ENCODE data around the gene FHOD3. TPM values are rescaled to one million over a fixed set of nuclear protein-coding genes. Genes with fewer than 3 reads are reported as not detected.

The FHOD3 gene
- total and polyA plus RNA-seq, 9 of the 15 experiments (the other 6 are each of a cell fraction or from before 2014, with no cell fraction given), result 0.11 TPM; not detected in 8

DNA sequence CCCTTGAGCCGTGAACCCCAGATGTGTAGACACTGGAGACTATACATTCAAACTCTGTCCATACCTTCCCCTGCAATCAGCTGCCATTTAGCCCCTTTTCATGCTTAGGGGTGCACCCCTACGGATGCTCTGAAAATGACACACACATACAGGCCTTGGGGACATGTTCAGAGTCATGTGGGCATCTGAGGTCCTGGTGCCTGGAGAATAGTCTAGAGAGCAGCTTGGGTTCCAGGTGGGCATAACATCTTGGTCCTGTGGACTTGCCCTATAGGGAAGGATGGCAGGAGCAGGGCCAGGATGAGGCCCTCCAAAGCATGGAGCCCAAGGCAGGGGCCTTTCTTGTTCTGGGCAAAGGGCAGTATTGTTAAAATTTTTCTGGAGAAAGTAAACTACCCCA is 9.9 kb upstream of the FHOD3 start:
- no peak for FAIRE-seq
- ChIA-PET POLR2A (interaction anchor here (0.6 to 1.4 kb wide), 2 partner anchors 9 to 202 kb away, joined by 3 read pairs; no protein-coding TSS in a partner anchor), CTCF (ENCODE audit: low intra/inter-chr PET ratio) (no interaction called here)
- Histone ChIP-seq H3K27ac (ENCODE audit: extremely low read depth, low read depth, low read length) (no peak overlapping the region), H3K27me3 (ENCODE audit: control insufficient read depth in 2 of 2, insufficient read depth in 2 of 2, low read length in 2 of 2) (peaks cover 6 to 15% of the 10 kb centered on the region in 2 experiments; a peak in 4 of 5 replicates), H3K36me3 (ENCODE audit: control insufficient read depth, insufficient read depth, low read length) (no peaks in the 10 kb centered on the region), H3K4me1 (replicated peaks in 1 of 2; ENCODE audit: control insufficient read depth in 2 of 2, insufficient read depth in 2 of 2, low read length in 2 of 2) (no peaks in the 10 kb centered on the region), H3K4me3 (no peak overlapping the region), H4K20me1 (replicated peaks; ENCODE audit: control insufficient read depth, insufficient read depth, low read length) (no peaks in the 10 kb centered on the region), H3K9me1 (ENCODE audit: control insufficient read depth, insufficient read depth, low read length) (no peaks in the 10 kb centered on the region), H2AFZ (ENCODE audit: low read depth, low read length) (no peak overlapping the region), H3K9ac (ENCODE audit: insufficient read depth in 1 of 2, low read depth in 2 of 2, low read length in 2 of 2) (no peak overlapping the region), H3K4me2 (ENCODE audit: insufficient read depth, low read length) (no peak overlapping the region), H3K79me2 (ENCODE audit: control insufficient read depth, insufficient read depth, low read length) (no peaks in the 10 kb centered on the region), H3K9me3 (replicated peaks; ENCODE audit: control insufficient read depth, insufficient read depth, low read depth, low read length) (no peaks in the 10 kb centered on the region)
- no peak for ATAC-seq
- in situ Hi-C loops (cut with MboI) (no loop called here), intact Hi-C loops (cut with micrococcal nuclease) (loop anchor here (10.0 kb wide), 1 partner anchor 883 kb away; no protein-coding TSS in a partner anchor)
- WGBS (ENCODE audit: insufficient coverage, low coverage, missing lambda C conversion rate), result 0% methylated on average over 2 of the region's 2 CpGs
- no peak for TF ChIP-seq POLR2AphosphoS2 (IDR thresholded peaks at IDR 0.05; ENCODE audit: low read length)
- TF ChIP-seq, protein P1, sequence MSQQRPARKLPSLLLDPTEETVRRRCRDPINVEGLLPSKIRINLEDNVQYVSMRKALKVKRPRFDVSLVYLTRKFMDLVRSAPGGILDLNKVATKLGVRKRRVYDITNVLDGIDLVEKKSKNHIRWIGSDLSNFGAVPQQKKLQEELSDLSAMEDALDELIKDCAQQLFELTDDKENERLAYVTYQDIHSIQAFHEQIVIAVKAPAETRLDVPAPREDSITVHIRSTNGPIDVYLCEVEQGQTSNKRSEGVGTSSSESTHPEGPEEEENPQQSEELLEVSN (IDR thresholded peaks at IDR 0.05; ENCODE audit: borderline replicate concordance in 1 of 2, extremely low read depth in 1 of 2, insufficient read depth in 1 of 2, insufficient read length in 1 of 2, low read depth in 1 of 2, low read length in 1 of 2, poor library complexity in 1 of 2, severe bottlenecking in 1 of 2), result no peak
- no peak for TF ChIP-seq ZBTB1 (CRISPR knock-in tag; IDR thresholded peaks at IDR 0.05; ENCODE audit: borderline replicate concordance, low read depth)
- no peak for TF ChIP-seq CEBPB (tag; IDR thresholded peaks at IDR 0.05)
- no peak for TF ChIP-seq NONO (IDR thresholded peaks at IDR 0.05; ENCODE audit: low read depth in 2 of 2, low read length in 1 of 2)
- TF ChIP-seq, protein P2, sequence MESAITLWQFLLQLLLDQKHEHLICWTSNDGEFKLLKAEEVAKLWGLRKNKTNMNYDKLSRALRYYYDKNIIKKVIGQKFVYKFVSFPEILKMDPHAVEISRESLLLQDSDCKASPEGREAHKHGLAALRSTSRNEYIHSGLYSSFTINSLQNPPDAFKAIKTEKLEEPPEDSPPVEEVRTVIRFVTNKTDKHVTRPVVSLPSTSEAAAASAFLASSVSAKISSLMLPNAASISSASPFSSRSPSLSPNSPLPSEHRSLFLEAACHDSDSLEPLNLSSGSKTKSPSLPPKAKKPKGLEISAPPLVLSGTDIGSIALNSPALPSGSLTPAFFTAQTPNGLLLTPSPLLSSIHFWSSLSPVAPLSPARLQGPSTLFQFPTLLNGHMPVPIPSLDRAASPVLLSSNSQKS (CRISPR knock-in tag; IDR thresholded peaks at IDR 0.05), result no peak
- TF ChIP-seq, protein P3, sequence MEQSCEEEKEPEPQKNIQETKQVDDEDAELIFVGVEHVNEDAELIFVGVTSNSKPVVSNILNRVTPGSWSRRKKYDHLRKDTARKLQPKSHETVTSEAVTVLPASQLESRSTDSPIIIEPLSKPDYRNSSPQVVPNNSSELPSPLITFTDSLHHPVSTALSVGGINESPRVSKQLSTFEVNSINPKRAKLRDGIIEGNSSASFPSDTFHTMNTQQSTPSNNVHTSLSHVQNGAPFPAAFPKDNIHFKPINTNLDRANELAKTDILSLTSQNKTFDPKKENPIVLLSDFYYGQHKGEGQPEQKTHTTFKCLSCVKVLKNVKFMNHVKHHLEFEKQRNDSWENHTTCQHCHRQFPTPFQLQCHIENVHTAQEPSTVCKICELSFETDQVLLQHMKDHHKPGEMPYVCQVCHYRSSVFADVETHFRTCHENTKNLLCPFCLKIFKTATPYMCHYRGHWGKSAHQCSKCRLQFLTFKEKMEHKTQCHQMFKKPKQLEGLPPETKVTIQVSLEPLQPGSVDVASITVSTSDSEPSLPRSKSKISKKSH (CRISPR knock-in tag; IDR thresholded peaks at IDR 0.05), result no peak
- TF ChIP-seq MAFF (IDR thresholded peaks at IDR 0.05; ENCODE audit: low read length), result no peak
- no peak for TF ChIP-seq GATA2 (CRISPR knock-in tag; IDR thresholded peaks at IDR 0.05)
- TF ChIP-seq ETV1 (tag; conservative IDR thresholded peaks at IDR 0.05; ENCODE audit: low read depth), result no peak
- TF ChIP-seq, protein P4, sequence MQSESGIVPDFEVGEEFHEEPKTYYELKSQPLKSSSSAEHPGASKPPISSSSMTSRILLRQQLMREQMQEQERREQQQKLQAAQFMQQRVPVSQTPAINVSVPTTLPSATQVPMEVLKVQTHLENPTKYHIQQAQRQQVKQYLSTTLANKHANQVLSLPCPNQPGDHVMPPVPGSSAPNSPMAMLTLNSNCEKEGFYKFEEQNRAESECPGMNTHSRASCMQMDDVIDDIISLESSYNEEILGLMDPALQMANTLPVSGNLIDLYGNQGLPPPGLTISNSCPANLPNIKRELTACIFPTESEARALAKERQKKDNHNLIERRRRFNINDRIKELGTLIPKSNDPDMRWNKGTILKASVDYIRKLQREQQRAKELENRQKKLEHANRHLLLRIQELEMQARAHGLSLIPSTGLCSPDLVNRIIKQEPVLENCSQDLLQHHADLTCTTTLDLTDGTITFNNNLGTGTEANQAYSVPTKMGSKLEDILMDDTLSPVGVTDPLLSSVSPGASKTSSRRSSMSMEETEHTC (IDR thresholded peaks at IDR 0.05), result no peak
- TF ChIP-seq HNRNPLL (IDR thresholded peaks at IDR 0.05; ENCODE audit: low read depth, low read length, poor library complexity, severe bottlenecking), result no peak
- TF ChIP-seq THRAP3 (IDR thresholded peaks at IDR 0.05; ENCODE audit: borderline replicate concordance), result no peak
- no peak for TF ChIP-seq CC2D1A (IDR thresholded peaks at IDR 0.05)
- TF ChIP-seq HCFC1 (IDR thresholded peaks at IDR 0.05; ENCODE audit: low read depth, low read length), result no peak
- no peak for TF ChIP-seq PRPF4 (IDR thresholded peaks at IDR 0.05; ENCODE audit: insufficient read depth, low read depth, low read length, poor library complexity, severe bottlenecking)
- no peak for TF ChIP-seq ZNF75A (CRISPR knock-in tag; IDR thresholded peaks at IDR 0.05)
- BruUV-seq (replicated peaks), result no TSS peak
- no peak for DNase-seq (ENCODE audit: extremely low read depth in 1 of 4, low spot score in 3 of 4)

All from K562 (cell line).